Measurements from ENCODE around the gene GNAI3.

DNA sequence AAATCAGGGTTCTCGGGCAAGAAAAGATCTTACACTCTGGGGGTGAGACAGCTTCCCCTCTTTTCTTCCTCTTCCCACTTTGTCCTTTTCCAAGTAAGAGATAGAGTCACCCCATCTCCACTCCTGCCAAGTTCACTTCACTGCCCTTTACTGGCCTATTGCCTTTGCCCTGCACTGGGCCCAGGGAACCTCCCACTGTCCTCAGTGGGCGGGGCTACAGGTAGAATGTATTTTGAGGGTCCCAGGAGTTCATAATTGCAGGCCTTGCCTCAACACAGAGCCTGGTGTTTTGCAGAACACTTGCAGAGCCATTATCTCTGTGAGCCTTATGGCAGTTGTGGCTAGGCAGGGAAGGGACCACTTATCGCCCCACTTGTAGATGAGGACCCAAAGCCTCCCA is 74.5 kb downstream of the GNAI3 start:
- TF ChIP-seq CTCF (IDR thresholded peaks at IDR 0.05; ENCODE audit: borderline replicate concordance, extremely low read depth, low read length, poor library complexity, severe bottlenecking) (no peak), EZH2 (IDR thresholded peaks at IDR 0.05; ENCODE audit: borderline replicate concordance, low read depth, low read length, severe bottlenecking) (no peak)

Data from DND-41 (cell line).